ENCODE results near the gene LYZL1. TPM values are rescaled to one million over a fixed set of nuclear protein-coding genes. Genes with fewer than 3 reads are reported as not detected.

Gene LYZL1
- total RNA-seq, 1 experiment from 2014 or later, result not detected

DNA sequence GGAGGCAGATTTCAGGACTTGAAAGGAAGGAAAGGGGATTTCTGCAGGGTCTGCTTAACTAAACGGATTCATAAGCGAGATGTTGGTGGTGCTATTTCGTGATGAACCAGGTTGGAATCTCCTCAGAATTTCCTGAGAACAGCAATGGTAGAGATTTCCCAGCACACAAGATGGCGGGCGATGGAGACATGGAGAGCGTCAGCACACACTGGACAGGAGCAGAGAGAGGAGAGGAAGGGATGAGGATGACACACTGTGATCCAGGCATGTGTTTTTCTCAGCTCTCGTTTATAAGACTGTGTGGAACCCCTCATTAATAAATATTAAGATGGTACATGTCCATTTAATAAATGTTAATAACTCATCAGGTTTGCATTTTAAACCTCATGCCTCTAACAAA lies 43.9 kb upstream of the LYZL1 start:
- DNase-seq (ENCODE audit: low spot score), result no peak
- no TSS peak for BruUV-seq (replicated peaks)
- POLR2A ChIA-PET (ENCODE audit: low non-redundant PET), result no interaction called here
- CTCF ChIA-PET, result no interaction called here
- TF ChIP-seq, protein P1, sequence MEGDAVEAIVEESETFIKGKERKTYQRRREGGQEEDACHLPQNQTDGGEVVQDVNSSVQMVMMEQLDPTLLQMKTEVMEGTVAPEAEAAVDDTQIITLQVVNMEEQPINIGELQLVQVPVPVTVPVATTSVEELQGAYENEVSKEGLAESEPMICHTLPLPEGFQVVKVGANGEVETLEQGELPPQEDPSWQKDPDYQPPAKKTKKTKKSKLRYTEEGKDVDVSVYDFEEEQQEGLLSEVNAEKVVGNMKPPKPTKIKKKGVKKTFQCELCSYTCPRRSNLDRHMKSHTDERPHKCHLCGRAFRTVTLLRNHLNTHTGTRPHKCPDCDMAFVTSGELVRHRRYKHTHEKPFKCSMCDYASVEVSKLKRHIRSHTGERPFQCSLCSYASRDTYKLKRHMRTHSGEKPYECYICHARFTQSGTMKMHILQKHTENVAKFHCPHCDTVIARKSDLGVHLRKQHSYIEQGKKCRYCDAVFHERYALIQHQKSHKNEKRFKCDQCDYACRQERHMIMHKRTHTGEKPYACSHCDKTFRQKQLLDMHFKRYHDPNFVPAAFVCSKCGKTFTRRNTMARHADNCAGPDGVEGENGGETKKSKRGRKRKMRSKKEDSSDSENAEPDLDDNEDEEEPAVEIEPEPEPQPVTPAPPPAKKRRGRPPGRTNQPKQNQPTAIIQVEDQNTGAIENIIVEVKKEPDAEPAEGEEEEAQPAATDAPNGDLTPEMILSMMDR (conservative IDR thresholded peaks at IDR 0.05; ENCODE audit: low read depth, low read length), result no peak
- TF ChIP-seq EZH2 (IDR thresholded peaks at IDR 0.05; ENCODE audit: borderline replicate concordance, low read depth, low read length, poor library complexity, severe bottlenecking), result no peak
- Histone ChIP-seq H3K27me3 (replicated peaks; ENCODE audit: insufficient read depth, low read depth, low read length, poor library complexity) (no peaks in the 10 kb centered on the region), H3K4me1 (ENCODE audit: insufficient read depth, low read length, poor library complexity, severe bottlenecking) (no peaks in the 10 kb centered on the region), H3K4me3 (ENCODE audit: low read depth, low read length, poor library complexity, severe bottlenecking) (no peak overlapping the region), H3K36me3 (ENCODE audit: insufficient read depth, low read length, poor library complexity, severe bottlenecking) (no peaks in the 10 kb centered on the region), H3K9me3 (ENCODE audit: low read depth, low read length, poor library complexity, severe bottlenecking) (no peaks in the 10 kb centered on the region), H3K27ac (ENCODE audit: low read depth, low read length, poor library complexity, severe bottlenecking) (no peak overlapping the region)
- intact Hi-C loops (cut with micrococcal nuclease; ENCODE audit: unreplicated experiment), result loop anchor here (5.0 kb wide), 1 partner anchor 583 kb away; no protein-coding TSS in a partner anchor

GRCh38 chr10:29245476-29245875 lies 43.4 kb upstream of the LYZL1 start:
- TF ChIP-seq EZH2 (IDR thresholded peaks at IDR 0.05; ENCODE audit: borderline replicate concordance, low read depth, low read length, poor library complexity, severe bottlenecking), result no peak
- TF ChIP-seq, protein P1 (conservative IDR thresholded peaks at IDR 0.05; ENCODE audit: low read depth, low read length), result no peak
- ChIA-PET CTCF (no interaction called here), POLR2A (ENCODE audit: low non-redundant PET) (no interaction called here)
- DNase-seq (ENCODE audit: low spot score), result no peak
- no peaks in the 10 kb centered on the region for H3K9me3 ChIP-seq (ENCODE audit: low read depth, low read length, poor library complexity, severe bottlenecking)
- intact Hi-C loops (cut with micrococcal nuclease; ENCODE audit: unreplicated experiment), result no loop called here
- no peak overlapping the region for H3K4me3 ChIP-seq (ENCODE audit: low read depth, low read length, poor library complexity, severe bottlenecking)
- H3K36me3 ChIP-seq (ENCODE audit: insufficient read depth, low read length, poor library complexity, severe bottlenecking), result no peaks in the 10 kb centered on the region
- no peaks in the 10 kb centered on the region for H3K4me1 ChIP-seq (ENCODE audit: insufficient read depth, low read length, poor library complexity, severe bottlenecking)
- H3K27ac ChIP-seq (ENCODE audit: low read depth, low read length, poor library complexity, severe bottlenecking), result no peak overlapping the region
- H3K27me3 ChIP-seq (replicated peaks; ENCODE audit: insufficient read depth, low read depth, low read length, poor library complexity), result no peaks in the 10 kb centered on the region
- BruUV-seq (replicated peaks), result no TSS peak

DNA sequence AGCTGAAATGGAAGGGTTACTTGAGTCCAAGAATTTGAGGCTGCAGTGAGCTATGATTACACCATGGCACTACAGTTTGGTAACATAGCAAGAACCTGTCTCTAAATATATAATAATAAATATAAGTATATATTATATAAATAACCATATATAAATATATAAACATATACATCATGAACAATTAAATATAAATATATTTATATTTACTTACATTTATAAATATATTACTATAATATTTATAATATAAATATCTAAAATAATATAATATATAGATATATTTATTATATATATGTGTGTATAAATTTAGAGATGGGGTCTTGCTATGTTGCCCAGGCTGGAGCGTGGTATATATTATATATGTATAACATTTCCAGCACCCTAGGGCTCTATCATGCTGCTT lies 42.4 kb upstream of the LYZL1 start:
- no peak for DNase-seq (ENCODE audit: low spot score)
- Histone ChIP-seq H3K4me1 (ENCODE audit: insufficient read depth, low read length, poor library complexity, severe bottlenecking) (no peaks in the 10 kb centered on the region), H3K9me3 (ENCODE audit: low read depth, low read length, poor library complexity, severe bottlenecking) (no peaks in the 10 kb centered on the region), H3K27me3 (replicated peaks; ENCODE audit: insufficient read depth, low read depth, low read length, poor library complexity) (no peaks in the 10 kb centered on the region), H3K36me3 (ENCODE audit: insufficient read depth, low read length, poor library complexity, severe bottlenecking) (no peaks in the 10 kb centered on the region), H3K27ac (ENCODE audit: low read depth, low read length, poor library complexity, severe bottlenecking) (no peak overlapping the region), H3K4me3 (ENCODE audit: low read depth, low read length, poor library complexity, severe bottlenecking) (no peak overlapping the region)
- no peak for TF ChIP-seq EZH2 (IDR thresholded peaks at IDR 0.05; ENCODE audit: borderline replicate concordance, low read depth, low read length, poor library complexity, severe bottlenecking)
- TF ChIP-seq, protein P1 (conservative IDR thresholded peaks at IDR 0.05; ENCODE audit: low read depth, low read length), result no peak
- CTCF ChIA-PET, result no interaction called here
- POLR2A ChIA-PET (ENCODE audit: low non-redundant PET), result no interaction called here
- intact Hi-C loops (cut with micrococcal nuclease; ENCODE audit: unreplicated experiment), result no loop called here
- BruUV-seq (replicated peaks), result no TSS peak

All from A673 (cell line).